ENCODE data around the gene HLA-C.

DNA sequence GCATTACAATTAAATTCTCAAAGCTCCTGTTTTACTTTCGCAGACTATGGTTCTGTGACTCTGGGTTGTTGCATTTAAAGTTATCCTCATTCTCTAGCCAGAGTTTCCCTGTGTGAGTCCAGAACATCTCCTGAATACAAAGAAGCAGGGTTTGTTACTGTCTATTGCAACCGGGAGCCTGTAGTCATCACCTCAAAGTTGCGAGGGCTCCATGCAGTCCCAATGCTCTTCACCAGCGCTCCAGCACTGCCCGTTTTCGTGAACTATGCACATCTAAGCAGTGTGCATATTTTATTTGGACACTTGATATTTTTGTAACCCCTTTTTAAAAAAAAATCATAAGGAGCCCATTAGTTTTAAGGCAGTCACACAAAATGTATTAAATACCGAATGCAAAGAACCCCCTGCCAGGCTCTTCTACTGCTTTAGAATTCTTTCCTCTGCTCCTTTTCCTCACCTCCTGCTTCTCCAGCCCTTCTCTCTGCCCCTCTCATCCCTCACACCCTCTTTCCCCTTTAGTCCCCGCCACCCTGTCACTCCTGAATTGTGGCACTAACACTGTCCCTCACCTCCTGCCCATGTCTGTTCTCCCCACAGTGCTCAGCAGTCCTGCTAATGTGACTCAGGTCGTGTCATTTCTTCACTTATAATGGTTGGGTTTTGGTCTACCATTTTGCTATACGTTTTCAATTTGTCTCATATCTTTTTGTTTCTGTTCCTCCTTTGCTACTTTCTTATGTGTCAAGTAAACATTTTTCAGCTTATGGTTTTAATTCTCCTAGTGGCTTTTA is 1.1 kb upstream of the HLA-C start:
- no peak for TF ChIP-seq CTCF (IDR thresholded peaks at IDR 0.05)
- no peak for TF ChIP-seq POLR2A (IDR thresholded peaks at IDR 0.05)
